Measurements from ENCODE around the gene PWWP2A. TPM values are rescaled to one million over a fixed set of nuclear protein-coding genes. Genes with fewer than 3 reads are reported as not detected.

The PWWP2A gene
- polyA plus RNA-seq, 1 of the 3 experiments (the other 2 are of a cell fraction) = 5.7 TPM

- TF ChIP-seq CHD2 (IDR thresholded peaks at IDR 0.05; ENCODE audit: low read length, partially characterized antibody) (no peak), MXI1 (IDR thresholded peaks at IDR 0.05; ENCODE audit: low read depth, low read length) (no peak), JUND (IDR thresholded peaks at IDR 0.05) (peak; percentile 86), RAD21 (IDR thresholded peaks at IDR 0.05; ENCODE audit: low read length) (no peak), EP300 (IDR thresholded peaks at IDR 0.05; ENCODE audit: borderline replicate concordance in 1 of 2, low read depth in 1 of 2, low read length in 1 of 2) (peak; percentile 37 to 91; a peak in 2 of 4 replicates), USF1 (IDR thresholded peaks at IDR 0.05; ENCODE audit: borderline replicate concordance, low read depth) (no peak), ZBTB33 (IDR thresholded peaks at IDR 0.05; ENCODE audit: borderline replicate concordance, low read depth) (peak; percentile 84; the same call in 1 of the 2 replicates), SIN3A (IDR thresholded peaks at IDR 0.05; ENCODE audit: borderline replicate concordance, low read depth, low read length) (peak; percentile 68; the same call in 1 of the 2 replicates), TEAD4 (IDR thresholded peaks at IDR 0.05; ENCODE audit: borderline replicate concordance, insufficient read depth) (peak; percentile 96), TCF12 (IDR thresholded peaks at IDR 0.05) (peak; percentile 91)
These were observed 36.4 kb downstream of the PWWP2A start (continued) for GRCh38 chr5:160082614-160083500.

- Histone ChIP-seq H3F3A (replicated peaks; ENCODE audit: insufficient read depth) (peaks cover 29% of the 10 kb centered on the region), H3K27ac (ENCODE audit: low read depth in 2 of 2, low read length in 1 of 2) (peak overlapping the region in 1 of 2 experiments; percentile 72; a peak in 1 of 4 replicates), H3K9ac (no peak overlapping the region), H3K79me2 (ENCODE audit: insufficient read depth) (peaks cover 20% of the 10 kb centered on the region; the same call in 1 of the 2 replicates), H2AFZ (ENCODE audit: low read depth) (no peak overlapping the region), H3K4me1 (ENCODE audit: control insufficient read depth in 1 of 2, insufficient read depth in 2 of 2, low read depth in 1 of 2, low read length in 1 of 2) (peaks cover 0 to 29% of the 10 kb centered on the region in 2 experiments; a peak in 3 of 4 replicates), H3K9me2 (no peaks in the 10 kb centered on the region), H3K4me3 (ENCODE audit: low read depth in 2 of 2, low read length in 1 of 2) (no peak overlapping the region), H3K27me3 (ENCODE audit: insufficient read depth) (no peaks in the 10 kb centered on the region), H3K36me3 (replicated peaks in 1 of 2; ENCODE audit: control insufficient read depth in 1 of 2, insufficient read depth in 2 of 2, low read length in 1 of 2) (peaks cover 11 to 12% of the 10 kb centered on the region in 2 experiments), H4K20me1 (ENCODE audit: insufficient read depth) (no peaks in the 10 kb centered on the region), H3K4me2 (no peak overlapping the region), H3K9me3 (no peaks in the 10 kb centered on the region)
- TF ChIP-seq USF2 (IDR thresholded peaks at IDR 0.05; ENCODE audit: borderline replicate concordance, low read depth, low read length) (no peak), CHD2 (IDR thresholded peaks at IDR 0.05; ENCODE audit: low read length, partially characterized antibody) (no peak), FOSL2 (IDR thresholded peaks at IDR 0.05; ENCODE audit: borderline replicate concordance, low read depth) (no peak), MXI1 (IDR thresholded peaks at IDR 0.05; ENCODE audit: low read depth, low read length) (no peak), ELF1 (IDR thresholded peaks at IDR 0.05) (no peak), MEF2A (IDR thresholded peaks at IDR 0.05; ENCODE audit: borderline replicate concordance, low read depth) (no peak), FOXJ3 (CRISPR knock-in tag; IDR thresholded peaks at IDR 0.05) (no peak), REST (IDR thresholded peaks at IDR 0.05; ENCODE audit: low read depth, low read length) (no peak), ZBTB33 (IDR thresholded peaks at IDR 0.05; ENCODE audit: borderline replicate concordance, low read depth) (no peak), EP300 (IDR thresholded peaks at IDR 0.05; ENCODE audit: borderline replicate concordance in 1 of 2, low read depth in 1 of 2, low read length in 1 of 2) (no peak)
- CTCF ChIA-PET = interaction anchor here (1.0 to 2.5 kb wide), 14 partner anchors 10 to 310 kb away, joined by 3 to 14 read pairs (median 6); partner anchors contain the start of genes CCNJL and PWWP2A
- POLR2A ChIA-PET = no interaction called here
- no peak for DNase-seq
- WGBS (ENCODE audit: low lambda C conversion rate) = 91% methylated on average over 3 of the region's 3 CpGs
These were observed 37.8 kb downstream of the PWWP2A start for GRCh38 chr5:160081495-160081894.
